ENCODE data around the gene KNOP1.
"Not testable (repeated sequence)": the region's sequence is repeated elsewhere in the genome, so short reads cannot be mapped to it uniquely, and the experiment has no call there.

Gene KNOP1

GRCh38 chr16:19737306-19738038 is 19.4 kb upstream of the KNOP1 start:
- no peak for DNase-seq

DNA sequence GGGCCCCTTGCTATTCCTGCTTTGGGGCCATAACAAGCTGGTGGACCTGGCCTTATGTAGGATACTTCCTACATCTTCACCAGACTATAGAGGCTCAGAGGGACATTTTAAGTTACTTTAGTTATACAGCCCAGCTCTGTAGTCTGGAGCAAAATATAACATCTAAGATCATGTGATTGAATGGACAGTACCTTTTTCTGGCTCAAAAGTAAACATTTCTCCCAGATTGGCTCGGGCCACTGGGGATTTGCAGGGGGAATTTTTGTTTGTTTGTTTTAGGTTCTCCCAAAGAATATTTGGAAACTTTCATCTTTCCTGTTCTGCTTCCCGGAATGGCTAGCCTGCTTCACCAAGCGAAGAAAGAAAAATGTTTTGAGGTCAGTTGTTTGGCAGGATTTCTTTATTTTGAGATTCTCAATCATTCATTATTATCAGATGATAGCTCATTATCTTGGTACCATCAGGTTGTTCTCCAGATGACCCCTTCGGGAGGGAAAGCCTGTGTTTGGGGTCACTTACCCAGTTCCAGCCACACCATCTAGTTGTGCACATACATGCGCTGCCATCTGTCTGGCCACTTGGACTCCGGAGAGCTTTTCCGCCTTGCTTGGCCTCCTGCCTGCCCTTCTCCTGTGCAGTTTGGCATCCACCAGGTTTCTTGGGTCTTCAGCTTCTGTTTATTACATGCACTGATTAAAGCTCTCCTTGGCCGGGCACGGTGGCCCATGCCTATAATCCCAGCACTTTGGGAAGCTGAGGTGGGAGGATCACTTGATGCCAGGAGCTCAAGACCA is 17.2 kb upstream of the KNOP1 start:
- no peak for DNase-seq

GRCh38 chr16:19733551-19733950 is 15.5 kb upstream of the KNOP1 start:
- no peak for DNase-seq

GRCh38 chr16:19728636-19728965 is 10.6 kb upstream of the KNOP1 start:
- DNase-seq: no peak

DNA sequence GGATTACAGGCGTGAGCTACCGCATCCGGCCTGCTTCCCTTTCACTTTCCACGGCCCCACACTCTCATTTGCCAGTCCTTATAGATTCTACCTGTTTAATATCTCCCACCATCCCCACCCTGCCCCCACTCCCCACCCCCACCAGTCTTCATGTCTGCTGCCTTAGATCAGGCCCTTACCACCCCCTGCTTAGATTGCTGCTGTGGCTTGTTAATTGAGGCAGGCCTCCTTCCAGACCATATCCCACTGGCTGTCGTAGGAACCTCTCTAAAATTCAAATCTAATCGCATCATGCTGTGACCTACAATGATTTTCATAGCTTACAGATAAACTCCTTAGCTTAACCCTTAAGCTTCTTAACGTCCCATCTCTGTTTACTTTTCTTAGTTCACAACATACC is 5.0 kb upstream of the KNOP1 start:
- no peak for DNase-seq

DNA sequence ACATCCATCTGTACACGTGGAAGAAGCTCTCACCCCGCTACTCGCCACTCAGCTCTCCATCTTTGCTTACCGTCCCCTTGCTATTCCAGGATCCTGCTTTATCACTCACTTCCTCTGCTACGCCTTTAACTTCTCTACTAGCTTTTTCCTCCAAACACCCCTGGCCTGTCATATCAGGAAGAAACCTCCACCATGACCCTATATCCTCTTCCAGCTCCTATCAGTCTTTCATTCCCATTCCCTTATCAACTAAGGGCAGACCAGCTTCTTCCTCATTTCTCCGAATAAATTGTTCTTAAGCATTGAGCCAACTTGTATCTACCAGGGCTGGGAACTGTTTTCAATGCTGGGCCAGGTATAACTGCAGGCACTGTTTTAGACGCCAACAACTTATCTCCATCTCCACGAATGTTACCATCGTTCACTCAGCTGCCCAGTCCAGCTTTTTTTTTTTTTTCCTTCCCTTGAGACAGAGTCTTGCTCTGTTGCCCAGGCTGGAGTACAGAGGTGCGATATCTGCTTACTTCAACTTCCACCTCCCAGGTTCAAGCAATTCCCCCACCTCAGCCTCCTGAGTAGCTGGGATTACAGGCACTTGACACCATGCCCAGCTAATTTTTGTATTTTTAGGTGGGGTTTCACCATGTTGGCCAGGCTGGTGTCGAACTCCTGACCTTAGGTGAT is 4.4 kb upstream of the KNOP1 start:
- no peak for DNase-seq

DNA sequence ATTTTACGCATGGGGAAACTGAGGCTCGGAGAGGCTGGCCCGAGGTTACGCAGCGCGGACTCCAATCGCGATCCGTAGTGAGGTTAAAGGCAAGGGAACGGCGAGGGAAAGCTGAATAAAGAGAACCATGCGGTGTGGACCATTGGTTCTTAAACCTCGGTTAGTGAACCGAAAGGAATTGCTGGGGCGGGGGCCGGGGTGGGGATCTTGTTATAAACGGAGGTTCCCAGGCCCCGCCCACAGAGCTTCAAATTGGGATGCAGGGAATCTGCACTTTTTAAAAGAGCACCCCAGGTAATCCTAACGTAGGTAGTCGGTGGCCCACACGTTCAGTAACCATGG is 568 bp upstream of the KNOP1 start:
- DNase-seq: no peak

GRCh38 chr16:19717314-19717713 is 713 bp downstream of the KNOP1 start:
- no peak for DNase-seq

- not testable (repeated sequence) for DNase-seq
These were observed 1.3 kb downstream of the KNOP1 start for GRCh38 chr16:19716728-19717127.

DNA sequence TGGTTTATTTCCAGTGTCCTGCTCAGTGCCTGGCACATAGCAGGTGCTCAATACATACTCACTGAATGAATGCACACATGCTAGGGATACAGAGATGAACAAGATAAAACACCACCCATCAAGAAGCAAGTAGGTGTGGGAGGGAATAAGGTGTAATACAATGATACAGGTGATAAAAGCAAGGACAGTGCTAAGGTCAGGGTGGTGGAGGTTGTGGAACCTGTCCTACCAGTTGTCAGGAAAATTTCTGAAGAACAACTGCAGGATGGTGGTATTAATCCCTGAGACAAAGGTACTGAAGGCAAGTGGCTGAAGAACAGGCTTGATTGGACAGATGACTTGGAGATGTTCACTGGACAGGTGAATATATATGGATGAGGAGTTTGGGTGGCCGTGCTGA is 1.8 kb downstream of the KNOP1 start:
- DNase-seq: no peak

GRCh38 chr16:19715566-19715965 is 2.5 kb downstream of the KNOP1 start:
- DNase-seq: no peak

GRCh38 chr16:19713697-19714096 is 4.3 kb downstream of the KNOP1 start:
- no peak for DNase-seq

DNA sequence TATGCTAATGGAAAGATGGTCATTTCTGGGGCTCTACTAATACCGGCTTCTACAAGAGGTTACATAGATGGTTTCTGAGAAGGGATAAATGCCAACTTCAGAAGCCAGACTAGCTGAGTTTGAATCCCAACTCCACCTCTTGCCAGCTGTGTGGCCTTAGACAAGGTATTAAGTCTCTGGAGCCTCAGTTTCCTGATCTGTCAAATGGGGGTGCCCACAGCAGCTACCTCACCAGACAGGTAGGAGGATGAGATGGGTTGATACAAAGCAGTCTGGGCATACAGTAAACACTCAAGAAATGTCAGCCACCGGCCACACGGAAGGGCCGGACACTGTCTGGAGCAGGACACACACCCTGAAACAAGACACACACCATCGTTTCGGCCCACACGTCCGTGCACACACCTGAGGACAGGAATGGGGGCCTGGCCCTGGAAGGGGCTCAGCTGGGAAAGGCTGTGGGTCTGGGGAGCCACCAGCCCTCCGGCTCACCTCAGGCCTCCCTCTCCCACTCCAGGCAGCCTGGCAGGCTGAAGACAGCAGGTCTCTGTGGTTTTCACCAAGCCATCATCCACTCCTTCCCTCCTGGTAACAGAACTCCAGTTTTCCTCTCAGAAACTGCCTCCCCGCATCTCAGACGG is 5.5 kb downstream of the KNOP1 start:
- DNase-seq: no peak

DNA sequence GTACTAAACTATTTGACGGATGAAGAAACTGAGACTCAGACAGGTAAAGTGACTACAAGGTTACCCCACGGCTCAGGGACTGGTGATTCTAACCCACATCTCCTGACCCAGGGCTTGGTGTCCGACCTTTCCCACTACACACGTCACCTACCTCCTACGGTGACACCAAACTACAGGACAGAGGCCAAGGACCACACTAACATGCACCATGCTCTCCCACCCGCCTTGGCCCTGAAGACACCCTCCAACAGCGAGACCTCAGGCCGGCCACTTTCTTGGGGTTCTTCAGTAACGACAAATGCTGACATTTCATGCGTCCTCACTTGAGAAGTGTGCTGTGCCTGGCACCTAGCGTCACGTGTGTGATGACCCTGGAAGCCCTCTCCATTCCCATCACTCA is 6.4 kb downstream of the KNOP1 start:
- no peak for DNase-seq

GRCh38 chr16:19710991-19711545 is 7.0 kb downstream of the KNOP1 start:
- DNase-seq: no peak

GRCh38 chr16:19710191-19710908 is 7.7 kb downstream of the KNOP1 start:
- no peak for DNase-seq

DNA sequence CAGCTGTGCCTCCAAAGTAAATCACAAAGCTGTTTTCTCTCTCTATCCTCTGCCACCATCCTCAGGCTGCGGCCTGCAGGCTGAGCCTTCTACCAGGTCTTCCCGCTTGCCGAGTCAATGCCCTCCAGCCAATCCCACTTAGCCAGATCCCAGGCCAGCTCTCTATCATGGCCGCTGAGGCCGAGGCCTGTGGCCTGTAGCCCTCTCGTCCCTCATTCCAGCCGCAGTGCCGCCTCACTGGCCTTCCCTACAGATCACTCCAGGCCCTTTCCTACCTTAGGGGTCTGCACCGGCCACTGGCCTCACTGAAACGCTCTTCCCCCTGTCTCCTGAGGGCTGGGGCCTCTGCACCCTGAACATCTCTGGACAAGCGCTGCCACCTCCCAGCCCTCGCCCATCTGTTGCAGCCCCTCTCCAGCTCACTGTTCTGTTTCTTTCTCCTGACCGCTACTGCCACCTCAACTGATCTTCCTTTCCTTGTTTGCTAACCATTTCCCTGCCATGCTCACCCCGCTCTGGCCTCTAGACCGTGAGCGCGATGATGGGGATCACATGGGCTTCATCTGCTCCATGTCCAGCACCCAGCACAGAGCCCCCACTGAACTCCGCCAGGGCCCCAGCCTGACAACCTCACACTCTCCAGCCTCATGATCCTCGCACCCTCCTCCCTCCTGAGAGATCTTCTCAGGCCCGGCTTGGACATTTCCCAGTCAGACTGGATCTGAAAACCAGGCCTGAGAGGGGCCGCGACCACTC is 8.5 kb downstream of the KNOP1 start:
- no peak for DNase-seq

- DNase-seq: no peak
These were observed 9.5 kb downstream of the KNOP1 start for GRCh38 chr16:19708296-19709205.

DNA sequence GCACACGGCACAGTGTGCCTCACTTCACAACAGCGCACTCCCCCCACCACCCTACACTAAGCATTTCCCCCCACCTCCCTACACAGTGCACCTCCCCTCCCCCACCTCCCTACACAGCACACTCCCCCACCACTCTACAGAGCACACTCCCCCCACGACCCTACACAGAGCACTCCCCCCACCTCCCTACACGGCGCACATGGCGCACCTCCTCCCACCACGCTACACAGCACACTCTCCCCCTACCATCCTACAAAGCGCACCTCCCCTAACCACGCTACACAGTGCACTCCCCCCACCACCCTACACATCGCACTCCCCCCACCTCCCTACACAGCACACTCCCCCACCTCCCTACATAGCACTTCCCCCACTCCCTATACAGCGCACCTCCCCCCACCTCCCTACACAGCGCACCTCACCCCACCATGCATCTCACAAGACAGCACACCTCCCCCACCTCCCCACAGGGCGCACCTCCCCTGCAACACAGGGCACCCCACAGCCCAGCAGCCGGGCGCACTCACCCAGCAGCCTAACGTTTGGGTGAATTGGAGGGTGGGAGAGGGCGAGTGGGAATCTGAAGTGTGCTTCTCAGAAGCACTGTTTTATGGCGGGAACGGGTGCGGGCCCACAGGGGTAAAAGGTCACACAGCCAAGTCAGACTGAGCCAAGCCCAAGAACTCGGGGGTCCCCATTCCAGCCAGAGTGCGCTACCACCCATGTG is 10.3 kb downstream of the KNOP1 start:
- no peak for DNase-seq

- DNase-seq: no peak
These were observed 11.2 kb downstream of the KNOP1 start for GRCh38 chr16:19706846-19707245.

Data from NCI-H446 treated with DMSO at 0.1 percent for 48 hours (cell line).